HG02981 (cell line): Measurements from ENCODE around the gene IGF2BP1.
"Not testable (repeated sequence)": the region's sequence is repeated elsewhere in the genome, so short reads cannot be mapped to it uniquely, and the experiment has no call there.

ENCODE experiments used
- ATAC-seq: cut with Tn5 transposase; IDR thresholded peaks from one replicate; pipeline ENCODE4 v1.9.1; 2021; ENCODE audit warnings: mild to moderate bottlenecking, moderate library complexity; ENCODE audit not compliant: unreplicated experiment

IGF2BP1 gene

DNA sequence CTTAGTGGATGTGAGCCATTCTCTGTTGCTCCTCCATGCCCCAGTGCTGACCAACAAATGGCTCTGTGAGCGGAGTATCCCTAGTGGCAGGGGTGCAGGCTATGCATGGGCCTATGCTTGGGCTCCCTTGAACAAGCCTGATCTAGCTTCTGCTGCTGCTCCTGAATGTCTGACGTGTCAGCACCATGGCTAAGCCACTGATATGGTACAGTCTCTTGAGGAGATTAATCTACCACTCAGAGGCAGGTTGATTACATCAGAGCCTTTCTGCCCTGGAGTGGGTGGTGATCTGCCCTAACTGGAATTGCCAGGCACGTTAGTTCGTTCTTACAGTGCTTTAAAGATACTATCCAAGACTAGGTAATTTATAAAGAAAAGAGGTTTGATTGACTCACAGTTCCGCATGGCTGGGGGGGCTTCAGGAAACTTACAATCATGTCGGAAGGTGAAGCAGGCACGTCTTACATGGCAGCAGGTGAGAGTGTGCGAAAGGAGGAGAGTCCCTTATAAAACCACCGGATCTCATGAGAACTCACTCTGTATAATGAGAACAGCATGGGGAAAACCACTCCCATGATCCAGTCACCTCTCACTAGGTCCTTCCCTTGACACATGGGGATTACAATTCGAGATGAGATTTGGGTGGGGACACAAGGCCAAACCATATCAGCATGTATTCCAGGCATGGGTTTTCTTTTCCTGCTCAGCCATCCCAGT lies 93.9 kb downstream of the IGF2BP1 start:
- no peak for ATAC-seq

DNA sequence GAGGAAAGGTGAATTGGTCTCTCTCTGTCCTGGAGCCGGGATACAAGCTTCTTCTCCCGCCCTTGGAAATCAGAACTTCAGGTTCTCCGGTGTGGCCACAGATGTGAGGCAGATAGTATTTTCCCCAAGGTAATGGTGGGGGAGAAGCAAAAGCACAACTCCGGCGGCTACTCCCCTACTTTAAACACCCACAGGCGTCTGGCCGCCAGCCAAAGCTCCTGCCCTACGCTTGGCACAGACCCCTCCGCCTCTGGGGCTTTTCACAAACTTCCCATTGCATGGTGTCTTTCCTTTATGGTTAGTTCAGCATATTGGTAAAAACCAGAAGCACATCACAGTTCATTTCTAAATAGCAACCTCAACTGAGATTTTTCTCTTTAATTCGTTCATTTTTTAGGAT lies 95.9 kb downstream of the IGF2BP1 start:
- ATAC-seq, result no peak

DNA sequence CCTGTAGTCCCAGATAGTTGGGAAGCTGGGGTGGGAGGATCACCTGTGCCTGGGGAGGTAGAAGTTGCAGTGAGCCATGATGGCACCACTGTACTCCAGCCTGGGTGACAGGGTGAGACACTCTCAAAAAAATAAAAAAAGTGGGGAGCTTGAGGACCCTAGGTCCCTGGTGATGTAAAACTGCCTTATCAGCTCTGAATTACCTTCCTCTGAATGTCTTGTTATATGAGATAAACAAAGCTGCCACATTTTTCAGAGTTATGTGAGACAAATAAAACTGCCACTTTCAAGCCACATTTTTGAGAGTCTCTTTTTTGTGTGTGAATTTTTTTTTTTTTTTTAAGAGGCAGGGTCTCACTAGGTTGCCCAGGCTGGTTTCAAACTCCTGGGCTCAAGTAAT lies 103.4 kb downstream of the IGF2BP1 start:
- no peak for ATAC-seq

DNA sequence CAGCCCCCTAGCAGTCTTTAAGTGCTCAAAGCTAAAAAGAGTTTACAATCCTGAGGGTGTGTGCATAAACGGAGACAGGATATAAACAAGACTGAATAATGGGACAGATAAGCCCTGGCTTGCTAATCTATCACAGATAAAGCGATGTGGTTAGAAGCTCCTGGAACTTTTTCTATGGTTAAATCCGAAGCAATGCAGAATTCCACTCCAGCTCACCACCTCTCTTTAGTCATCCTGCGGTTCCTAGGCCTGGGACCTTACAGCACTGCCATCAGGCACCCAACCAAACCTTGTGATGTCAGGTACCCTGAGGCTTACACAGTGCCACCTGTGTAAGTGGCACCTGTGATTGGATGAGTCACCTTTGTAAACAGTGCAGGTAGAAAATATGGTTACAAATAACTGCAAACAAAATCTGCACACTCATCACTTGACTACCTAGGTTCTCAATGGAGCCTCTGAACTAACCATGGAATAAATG lies 103.9 kb downstream of the IGF2BP1 start:
- no peak for ATAC-seq

DNA sequence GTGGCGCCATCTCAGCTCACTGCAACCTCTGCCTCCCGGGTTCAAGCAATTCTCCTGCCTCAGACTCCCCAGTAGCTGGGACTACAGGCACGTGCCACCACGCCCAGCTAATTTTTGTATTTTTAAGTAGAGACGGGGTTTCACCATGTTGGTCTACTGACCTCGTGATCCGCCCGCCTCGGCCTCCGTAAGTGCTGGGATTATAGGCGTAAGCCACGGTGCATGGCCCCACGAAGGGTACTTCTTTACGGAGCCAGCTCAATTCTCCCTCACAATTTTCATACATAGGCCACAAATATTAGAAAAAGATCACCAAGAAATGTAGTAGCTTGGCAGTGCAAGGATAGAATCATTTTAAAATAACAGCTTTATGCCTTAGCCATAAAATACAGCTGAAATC lies 106.2 kb downstream of the IGF2BP1 start:
- not testable (repeated sequence) for ATAC-seq

DNA sequence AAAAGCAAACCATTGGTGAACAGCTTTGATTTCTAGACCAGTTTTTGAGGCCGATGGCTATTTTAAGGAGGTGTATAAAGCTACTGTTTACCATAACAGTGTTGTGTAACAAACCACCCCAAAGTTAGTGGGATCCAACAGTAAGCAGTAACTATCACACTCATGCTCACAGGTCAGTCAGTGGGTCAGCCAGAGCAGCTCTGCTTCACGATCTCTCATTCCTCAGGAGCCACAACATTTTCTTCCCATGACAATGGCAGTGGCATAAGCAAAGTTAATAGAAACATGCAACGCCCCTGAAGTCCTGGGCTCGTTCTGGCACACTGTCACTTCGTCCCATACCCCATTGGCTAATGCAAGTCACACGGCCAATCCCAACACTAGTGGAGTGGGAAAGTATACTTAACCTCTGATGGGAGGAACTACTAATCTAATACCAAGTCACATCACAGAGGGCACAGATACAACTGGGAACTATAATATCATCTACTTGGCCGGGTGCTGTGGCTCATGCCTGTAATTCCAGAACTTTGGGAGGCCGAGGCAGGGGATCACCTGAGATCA lies 107.4 kb downstream of the IGF2BP1 start:
- ATAC-seq, result no peak
